GM23338 (cell line): Measurements from ENCODE around the gene TENM3. TPM values are rescaled to one million over a fixed set of nuclear protein-coding genes. Genes with fewer than 3 reads are reported as not detected.

Experiments
- ATAC-seq: fragments of 200-7000 bp; cut with Tn5 transposase; 3 replicates; pipeline ENCODE4 v1.9.1; 2020
- DNase-seq: peaks from one replicate; pipeline ENCODE4 v3.0.0-alpha.2; 2015; ENCODE audit warnings: low spot score
- H2AFZ ChIP-seq: fragments of 200-600 bp; sonication (generic); 2 replicates; pipeline ENCODE4 v1.8.0; 2016; ENCODE audit warnings: antibody characterized with exemption, mild to moderate bottlenecking, moderate library complexity
- H3F3A ChIP-seq: fragments of 200-600 bp; sonication (generic); replicated peaks from 2 replicates; pipeline ENCODE4 v1.8.0; 2017; ENCODE audit warnings: antibody characterized with exemption, mixed run types, low read depth
- H3K27ac ChIP-seq: fragments of 200-600 bp; sonication (generic); 2 replicates; pipeline ENCODE4 v1.6.1; 2016; ENCODE audit warnings: low read depth
- H3K27me3 ChIP-seq: fragments of 200-600 bp; sonication (generic); 2 replicates; pipeline ENCODE4 v1.8.0; 2016; ENCODE audit warnings: mild to moderate bottlenecking, mixed run types, moderate library complexity; ENCODE audit not compliant: insufficient read depth
- H3K36me3 ChIP-seq: fragments of 200-600 bp; sonication (generic); 2 replicates; pipeline ENCODE4 v1.8.0; 2016; ENCODE audit warnings: mild to moderate bottlenecking; ENCODE audit not compliant: insufficient read depth
- H3K4me1 ChIP-seq: fragments of 200-600 bp; sonication (generic); 2 replicates; pipeline ENCODE4 v1.8.0; 2016; ENCODE audit warnings: mild to moderate bottlenecking, moderate library complexity; ENCODE audit not compliant: insufficient read depth
- H3K4me2 ChIP-seq: fragments of 200-600 bp; sonication (generic); 2 replicates; pipeline ENCODE4 v1.7.1; 2017; ENCODE audit warnings: mixed run types
- H3K4me3 ChIP-seq: fragments of 200-600 bp; sonication (generic); 2 replicates; pipeline ENCODE4 v1.6.1; 2016; ENCODE audit warnings: mixed run types
- H3K79me2 ChIP-seq: fragments of 200-600 bp; sonication (generic); replicated peaks from 2 replicates; pipeline ENCODE4 v1.8.0; 2017; ENCODE audit warnings: mild to moderate bottlenecking; ENCODE audit not compliant: insufficient read depth
- H3K9me2 ChIP-seq: fragments of 200-600 bp; sonication (generic); 2 replicates; pipeline ENCODE4 v1.8.0; 2017; ENCODE audit not compliant: insufficient read depth
- H4K20me1 ChIP-seq: fragments of 200-600 bp; sonication (generic); replicated peaks from 2 replicates; pipeline ENCODE4 v1.8.0; 2017; ENCODE audit warnings: mild to moderate bottlenecking; ENCODE audit not compliant: insufficient read depth
- H3K27ac Mint-ChIP-seq: 2 replicates; pipeline ENCODE4 v1.8.0; 2020; ENCODE audit warnings: inconsistent platforms, mild to moderate bottlenecking, moderate library complexity, mixed read lengths
- H3K27me3 Mint-ChIP-seq: 3 replicates; pipeline ENCODE4 v1.8.0; 2022; ENCODE audit warnings: low read depth, mild to moderate bottlenecking, moderate library complexity, mixed read lengths, inconsistent platforms; ENCODE audit not compliant: insufficient read depth, poor library complexity
- H3K36me3 Mint-ChIP-seq: 3 replicates; pipeline ENCODE4 v1.8.0; 2021; ENCODE audit warnings: low read depth, mild to moderate bottlenecking, inconsistent platforms, moderate library complexity, mixed read lengths
- H3K4me1 Mint-ChIP-seq: 3 replicates; pipeline ENCODE4 v1.8.0; 2020; ENCODE audit warnings: mild to moderate bottlenecking, inconsistent platforms, mixed read lengths
- H3K4me3 Mint-ChIP-seq: 3 replicates; pipeline ENCODE4 v1.8.0; 2021; ENCODE audit warnings: moderate library complexity, mild to moderate bottlenecking, inconsistent platforms, mixed read lengths
- H3K9me3 Mint-ChIP-seq: 3 replicates; pipeline ENCODE4 v1.8.0; 2020; ENCODE audit warnings: moderate library complexity, mild to moderate bottlenecking, inconsistent platforms, mixed read lengths
- CREB1 ChIP-seq: fragments of 250-450 bp; sonication (Bioruptor Pico); IDR thresholded peaks from 2 replicates; pipeline ENCODE4 v1.5.0; 2020; ENCODE audit warnings: low read depth, mild to moderate bottlenecking, moderate library complexity
- CTCF ChIP-seq, 2 experiments: fragments of 200-600 bp in 1 of 2; sonication (generic) in 1 of 2; conservative IDR thresholded peaks; 2 replicates each; pipeline versions ENCODE4 v1.5.1 to v1.6.1; 2016 to 2017; ENCODE audit warnings: antibody characterized with exemption in 2 of 2, low read depth in 2 of 2, mild to moderate bottlenecking in 2 of 2, moderate library complexity in 1 of 2
- ETS1 ChIP-seq: IDR thresholded peaks from 2 replicates; pipeline ENCODE4 v1.6.1; 2016; ENCODE audit warnings: antibody characterized with exemption
- EZH2 ChIP-seq: fragments of 200-600 bp; sonication (generic); IDR thresholded peaks from one replicate; pipeline ENCODE4 v1.8.0; 2017; ENCODE audit warnings: antibody characterized with exemption, mild to moderate bottlenecking, low read depth; ENCODE audit not compliant: unreplicated experiment
- EZH2phosphoT487 ChIP-seq: fragments of 200-600 bp; sonication (generic); IDR thresholded peaks from one replicate; pipeline ENCODE4 v1.8.1; 2018; ENCODE audit warnings: antibody characterized with exemption; ENCODE audit not compliant: unreplicated experiment
- JUNB ChIP-seq: IDR thresholded peaks from one replicate; pipeline ENCODE4 v1.6.1; 2016; ENCODE audit warnings: antibody characterized with exemption; ENCODE audit not compliant: unreplicated experiment
- NANOG ChIP-seq: IDR thresholded peaks from 2 replicates; pipeline ENCODE4 v1.6.1; 2016; ENCODE audit warnings: antibody characterized with exemption, borderline replicate concordance
- POLR2AphosphoS5 ChIP-seq: IDR thresholded peaks from 2 replicates; pipeline ENCODE4 v1.6.1; 2016; ENCODE audit warnings: antibody characterized with exemption, low read depth
- REST ChIP-seq: IDR thresholded peaks from one replicate; pipeline ENCODE4 v1.6.1; 2018; ENCODE audit warnings: antibody characterized with exemption; ENCODE audit not compliant: unreplicated experiment
- STAT1 ChIP-seq: IDR thresholded peaks from one replicate; pipeline ENCODE4 v1.6.1; 2016; ENCODE audit warnings: antibody characterized with exemption; ENCODE audit not compliant: unreplicated experiment
- ZNF114 ChIP-seq: fragments of 250-450 bp; sonication (Bioruptor Pico); IDR thresholded peaks from 2 replicates; pipeline ENCODE4 v1.5.0; 2020; ENCODE audit warnings: mild to moderate bottlenecking, moderate library complexity
- ZNF331 ChIP-seq: fragments of 250-450 bp; sonication (Bioruptor Pico); IDR thresholded peaks from 2 replicates; pipeline ENCODE4 v1.5.0; 2020; ENCODE audit warnings: low read depth, mild to moderate bottlenecking, moderate library complexity
- ZNF462 ChIP-seq: fragments of 250-450 bp; sonication (Bioruptor Pico); IDR thresholded peaks from 2 replicates; pipeline ENCODE4 v1.5.0; 2020; ENCODE audit warnings: mild to moderate bottlenecking, moderate library complexity
- polyA plus RNA-seq: library from polyadenylated mRNA; unstranded; fragments of >200 nt; fragmentation: Nextera tagmentation; extraction: Ambion mirVana; gene quantifications from 2 replicates; pipeline ENCODE4 v1.2.1, GENCODE V29; 2016
- total RNA-seq: library from RNA; depleted of rRNA; stranded (reverse); fragments of >200 nt; shearing (Covaris generic); gene quantifications from 2 replicates; pipeline ENCODE4 v1.2.3, GENCODE V29; 2014

The TENM3 gene
- total and polyA plus RNA-seq, 2 experiments from 2014 or later = 22.2 to 128 TPM

GRCh38 chr4:182276210-182277109 is 33.3 kb downstream of the TENM3 start:
- H3K4me3 Mint-ChIP-seq = no peak overlapping the region
- H3K4me1 Mint-ChIP-seq = peaks cover 30% of the 10 kb centered on the region
- Histone ChIP-seq H3K27me3 (no peaks in the 10 kb centered on the region), H3K79me2 (peaks cover 3% of the 10 kb centered on the region; the same call in 1 of the 2 replicates), H3K4me3 (no peak overlapping the region), H3K4me2 (no peak overlapping the region), H3K9me2 (no peaks in the 10 kb centered on the region), H3F3A (no peaks in the 10 kb centered on the region), H4K20me1 (no peaks in the 10 kb centered on the region), H2AFZ (no peak overlapping the region), H3K36me3 (no peaks in the 10 kb centered on the region), H3K27ac (no peak overlapping the region), H3K4me1 (peaks cover 22% of the 10 kb centered on the region)
- peaks cover 11% of the 10 kb centered on the region for H3K27me3 Mint-ChIP-seq
- no peak overlapping the region for H3K27ac Mint-ChIP-seq
- ATAC-seq (no peak), DNase-seq (no peak)
- H3K36me3 Mint-ChIP-seq = peaks cover 4% of the 10 kb centered on the region; the same call in 1 of the 3 replicates
- no peaks in the 10 kb centered on the region for H3K9me3 Mint-ChIP-seq
- TF ChIP-seq CREB1 (CRISPR knock-in tag) (no peak), EZH2phosphoT487 (no peak), ZNF462 (CRISPR knock-in tag) (no peak), JUNB (no peak), EZH2 (no peak), ZNF114 (CRISPR knock-in tag) (no peak), ZNF331 (CRISPR knock-in tag) (no peak), REST (no peak), CTCF (conservative IDR thresholded peaks at IDR 0.05; ENCODE audit: low read depth in 2 of 2) (no peak), STAT1 (no peak), POLR2AphosphoS5 (no peak), NANOG (no peak), ETS1 (no peak)
